Lung (tissue), 12 donors: ENCODE data around the gene ANKRD13B. TPM values are rescaled to one million over a fixed set of nuclear protein-coding genes. Genes with fewer than 3 reads are reported as not detected.

Source experiments
- ATAC-seq: fragments of 200-7000 bp; cut with Tn5 transposase; one replicate; pipeline ENCODE4 v1.9.1; 2020; ENCODE audit warnings: moderate number of reproducible peaks; ENCODE audit not compliant: insufficient read depth, low FRiP score
- DNase-seq, 3 donors: peaks; one replicate each; pipeline ENCODE4 v3.0.0-alpha.2; 2013 to 2017
- H3K27ac ChIP-seq, 2 donors: one replicate each; pipeline ENCODE4 v1.5.1; 2013; ENCODE audit warnings: mild to moderate bottlenecking in 2 of 2, moderate library complexity in 2 of 2, control low read depth in 1 of 2, inconsistent platforms in 1 of 2, low read depth in 1 of 2, low read length in 1 of 2
- H3K27me3 ChIP-seq, 3 donors: one replicate each; pipeline ENCODE4 v1.5.1; 2013; ENCODE audit warnings: low read length in 2 of 3; ENCODE audit not compliant: control insufficient read depth in 3 of 3, insufficient read depth in 3 of 3
- H3K36me3 ChIP-seq, 4 donors: one replicate each; pipeline ENCODE4 v1.5.1; 2013; ENCODE audit warnings: low read length in 4 of 4, mild to moderate bottlenecking in 1 of 4, moderate library complexity in 1 of 4; ENCODE audit not compliant: control insufficient read depth in 4 of 4, insufficient read depth in 4 of 4
- H3K4me1 ChIP-seq, 5 donors: one replicate each; pipeline ENCODE4 v1.5.1; 2013; ENCODE audit warnings: low read length in 5 of 5, mild to moderate bottlenecking in 2 of 5, moderate library complexity in 1 of 5; ENCODE audit not compliant: control insufficient read depth in 5 of 5, insufficient read depth in 5 of 5
- H3K4me3 ChIP-seq: one replicate; pipeline ENCODE4 v1.5.1; 2013; ENCODE audit warnings: mild to moderate bottlenecking, control low read depth, moderate library complexity
- H3K9ac ChIP-seq, 2 donors: one replicate each; pipeline ENCODE4 v1.5.1; 2013; ENCODE audit warnings: low read length in 2 of 2, control low read depth in 1 of 2; ENCODE audit not compliant: insufficient read depth in 1 of 2
- H3K9me3 ChIP-seq, 4 donors: one replicate each; pipeline ENCODE4 v1.5.1; 2013; ENCODE audit warnings: low read length in 3 of 4, mild to moderate bottlenecking in 1 of 4, moderate library complexity in 1 of 4; ENCODE audit not compliant: control insufficient read depth in 4 of 4, insufficient read depth in 3 of 4
- CTCF ChIP-seq: IDR thresholded peaks from 2 replicates; pipeline ENCODE4 v1.5.1; 2012; ENCODE audit warnings: mild to moderate bottlenecking; ENCODE audit errors: control extremely low read depth, extremely low read depth
- WGBS, 2 donors: extraction: QIAGEN DNeasy Blood & Tissue Kit; methylation state at CpG; one replicate each; pipeline ENCODE4 v1.1.7; 2013; 5-methylcytosine and 5-hydroxymethylcytosine counted together
- polyA plus RNA-seq, 2 donors: library from polyadenylated mRNA; stranded (reverse); fragments of 200-250 nt; gene quantifications; one replicate each; pipeline ENCODE4 v1.2.1, GENCODE V29; 2013
- total RNA-seq, 2 donors: library from RNA; depleted of rRNA in 1 of 2; stranded (reverse); fragments of >200 nt in 1 of 2; gene quantifications; one replicate each; pipeline ENCODE4 v1.2.1, GENCODE V29; 2014 to 2021
- donor health status: control.
- donor health status: control.
- donor health status: Bipolar disorder and iron deficiency.
- donor health status: healthy.
- donor health status: DM: yes; HTN: yes; CAD: no.

Gene ANKRD13B
- total and polyA plus RNA-seq, 4 donors = 2.7 to 6.9 (median 4.9) TPM

- 88 to 89% methylated on average over 1 of the region's 1 CpG for WGBS, 2 donors
- peaks cover 0 to 6% (median 5%) of the 10 kb centered on the region in 3 donors for H3K27me3 ChIP-seq
- H3K36me3 ChIP-seq = peaks cover 13 to 28% (median 15%) of the 10 kb centered on the region in 4 donors
- H3K4me1 ChIP-seq = peaks cover 0 to 4% (median 3%) of the 10 kb centered on the region in 5 donors
- DNase-seq (no peak), ATAC-seq (no peak)
- no peak overlapping the region for H3K27ac ChIP-seq
- H3K4me3 ChIP-seq = no peak overlapping the region
- H3K9me3 ChIP-seq = no peaks in the 10 kb centered on the region
- no peak overlapping the region for H3K9ac ChIP-seq
- no peak for TF ChIP-seq CTCF
These were observed 35.0 kb downstream of the ANKRD13B start for GRCh38 chr17:29627951-29628350.

- Histone ChIP-seq H3K36me3 (peaks cover 13 to 28% (median 15%) of the 10 kb centered on the region in 4 donors), H3K4me1 (peaks cover 0 to 4% (median 0%) of the 10 kb centered on the region in 5 donors), H3K9me3 (no peaks in the 10 kb centered on the region), H3K27me3 (no peaks in the 10 kb centered on the region), H3K27ac (no peak overlapping the region), H3K4me3 (no peak overlapping the region), H3K9ac (no peak overlapping the region)
- DNase-seq (no peak), ATAC-seq (no peak)
- no peak for TF ChIP-seq CTCF
- 83 to 89% methylated on average over 2 of the region's 2 CpGs for WGBS, 2 donors
These were observed 35.7 kb downstream of the ANKRD13B start for GRCh38 chr17:29628644-29629043.

- H3K27me3 ChIP-seq = no peaks in the 10 kb centered on the region
- WGBS, 2 donors = 63 to 82% methylated on average over 2 of the region's 2 CpGs
- H3K4me3 ChIP-seq = no peak overlapping the region
- no peak overlapping the region for H3K9ac ChIP-seq
- H3K9me3 ChIP-seq = no peaks in the 10 kb centered on the region
- no peak overlapping the region for H3K27ac ChIP-seq
- peaks cover 15 to 31% (median 18%) of the 10 kb centered on the region in 4 donors for H3K36me3 ChIP-seq
- H3K4me1 ChIP-seq = peaks cover 0 to 8% (median 0%) of the 10 kb centered on the region in 5 donors
- TF ChIP-seq CTCF = no peak
- ATAC-seq (no peak), DNase-seq (no peak)
These were observed 36.9 kb downstream of the ANKRD13B start for GRCh38 chr17:29629839-29630238.

- H3K9me3 ChIP-seq = no peaks in the 10 kb centered on the region
- H3K27ac ChIP-seq = no peak overlapping the region
- peaks cover 0 to 8% (median 0%) of the 10 kb centered on the region in 5 donors for H3K4me1 ChIP-seq
- H3K27me3 ChIP-seq = no peaks in the 10 kb centered on the region
- peaks cover 15 to 30% (median 19%) of the 10 kb centered on the region in 4 donors for H3K36me3 ChIP-seq
- no peak overlapping the region for H3K4me3 ChIP-seq
- WGBS, 2 donors = 89 to 94% methylated on average over 6 of the region's 6 CpGs
- no peak for TF ChIP-seq CTCF
- H3K9ac ChIP-seq = no peak overlapping the region
- ATAC-seq = no peak
- DNase-seq = no peak
These were observed 37.8 kb downstream of the ANKRD13B start for GRCh38 chr17:29630630-29631193.
